ENCODE results near the gene LPP.

GRCh38 chr3:188740010-188740409 is 586.1 kb downstream of the LPP start:
- no peak for TF ChIP-seq CTCF (IDR thresholded peaks at IDR 0.05)
- no peak for TF ChIP-seq SMC3 (IDR thresholded peaks at IDR 0.05)
- TF ChIP-seq POLR2A (IDR thresholded peaks at IDR 0.05; ENCODE audit: low read length), result no peak
- TF ChIP-seq EHMT2 (IDR thresholded peaks at IDR 0.05; ENCODE audit: low read depth), result no peak
- no peak for TF ChIP-seq EP300 (IDR thresholded peaks at IDR 0.05)
- TF ChIP-seq MYC (IDR thresholded peaks at IDR 0.05; ENCODE audit: borderline replicate concordance, low read length), result no peak
- TF ChIP-seq ZC3H11A (IDR thresholded peaks at IDR 0.05), result no peak
- no peak for TF ChIP-seq USF2 (IDR thresholded peaks at IDR 0.05)
- no peak for TF ChIP-seq RAD21 (conservative IDR thresholded peaks at IDR 0.05 in 1 of 2, IDR thresholded peaks at IDR 0.05 in 1 of 2)
- TF ChIP-seq BHLHE40 (IDR thresholded peaks at IDR 0.05; ENCODE audit: low read depth, low read length), result no peak
- TF ChIP-seq CEBPB (IDR thresholded peaks at IDR 0.05), result no peak
